SU-DHL-6 (cell line): ENCODE measurements around the gene FGFRL1.

Experiments used
- EZH2phosphoT487 ChIP-seq: fragments of 200-600 bp; sonication (generic), shearing (Covaris generic); conservative IDR thresholded peaks from 2 replicates; pipeline ENCODE4 v1.6.1; 2018; ENCODE audit warnings: mild to moderate bottlenecking, antibody characterized with exemption, low read length, moderate library complexity, mixed read lengths
- TF ChIP-seq, protein P1 (sequence below): fragments of 200-600 bp; sonication (generic); IDR thresholded peaks from one replicate; pipeline ENCODE4 v1.5.1; 2017; ENCODE audit warnings: antibody characterized with exemption, mild to moderate bottlenecking, low read length, moderate library complexity; ENCODE audit not compliant: insufficient read depth, poor library complexity, severe bottlenecking

GRCh38 chr4:1032861-1033260 is 21.4 kb downstream of the FGFRL1 start:
- TF ChIP-seq, protein P1, sequence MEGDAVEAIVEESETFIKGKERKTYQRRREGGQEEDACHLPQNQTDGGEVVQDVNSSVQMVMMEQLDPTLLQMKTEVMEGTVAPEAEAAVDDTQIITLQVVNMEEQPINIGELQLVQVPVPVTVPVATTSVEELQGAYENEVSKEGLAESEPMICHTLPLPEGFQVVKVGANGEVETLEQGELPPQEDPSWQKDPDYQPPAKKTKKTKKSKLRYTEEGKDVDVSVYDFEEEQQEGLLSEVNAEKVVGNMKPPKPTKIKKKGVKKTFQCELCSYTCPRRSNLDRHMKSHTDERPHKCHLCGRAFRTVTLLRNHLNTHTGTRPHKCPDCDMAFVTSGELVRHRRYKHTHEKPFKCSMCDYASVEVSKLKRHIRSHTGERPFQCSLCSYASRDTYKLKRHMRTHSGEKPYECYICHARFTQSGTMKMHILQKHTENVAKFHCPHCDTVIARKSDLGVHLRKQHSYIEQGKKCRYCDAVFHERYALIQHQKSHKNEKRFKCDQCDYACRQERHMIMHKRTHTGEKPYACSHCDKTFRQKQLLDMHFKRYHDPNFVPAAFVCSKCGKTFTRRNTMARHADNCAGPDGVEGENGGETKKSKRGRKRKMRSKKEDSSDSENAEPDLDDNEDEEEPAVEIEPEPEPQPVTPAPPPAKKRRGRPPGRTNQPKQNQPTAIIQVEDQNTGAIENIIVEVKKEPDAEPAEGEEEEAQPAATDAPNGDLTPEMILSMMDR, result no peak
- TF ChIP-seq EZH2phosphoT487, result no peak
